GM12878 (cell line): Measurements from ENCODE around the gene HSD17B11. TPM values are rescaled to one million over a fixed set of nuclear protein-coding genes. Genes with fewer than 3 reads are reported as not detected.
"Not testable (repeated sequence)": the region's sequence is repeated elsewhere in the genome, so short reads cannot be mapped to it uniquely, and the experiment has no call there.

Source experiments
- ATAC-seq: fragments of 200-7000 bp; cut with Tn5 transposase; 3 replicates; pipeline ENCODE4 v1.9.1; 2020; ENCODE audit warnings: mild to moderate bottlenecking, moderate library complexity
- BruUV-seq: library from RNA; stranded (reverse); fragments of 400-500 nt; replicated peaks from 2 replicates; lab custom pipeline; 2021; lab: Mats Ljungman, UMichigan
- CTCF ChIA-PET: fragments of 300-600 bp; sonication (Branson Sonifier 250); formaldehyde crosslinking; extraction: SDS; loops from one replicate; lab custom pipeline; 2021; ENCODE audit warnings: inconsistent platforms; lab: Yijun Ruan, JAX
- POLR2A ChIA-PET: fragments of 350-600 bp; formaldehyde crosslinking; extraction: SDS; loops from one replicate; lab custom pipeline; 2021; ENCODE audit warnings: inconsistent platforms; lab: Charles Lee
- RAD21 ChIA-PET: fragments of 300-600 bp; sonication (Branson Sonifier 250); formaldehyde crosslinking; loops from one replicate; lab custom pipeline; 2023; ENCODE audit warnings: antibody characterized with exemption; ENCODE audit not compliant: unreplicated experiment; lab: Charles Lee
- SMC1A ChIA-PET: fragments of 300-600 bp; sonication (Branson Sonifier 250); formaldehyde crosslinking; loops from one replicate; lab custom pipeline; 2023; ENCODE audit not compliant: unreplicated experiment, uncharacterized antibody; lab: Charles Lee
- DNase-seq: peaks from one replicate; pipeline ENCODE4 v3.0.0-alpha.2; 2011; ENCODE audit warnings: low read depth, low spot score
- FAIRE-seq: peaks from 3 replicates; lab custom pipeline; 2011; peaks lifted over from hg19 to GRCh38; lab: Jason Lieb, UNC
- H2AFZ ChIP-seq: 2 replicates; pipeline ENCODE4 v1.6.0; 2011; ENCODE audit warnings: low read depth, low read length, control low read depth; ENCODE audit not compliant: control insufficient read depth
- H3K27ac ChIP-seq: 2 replicates; pipeline ENCODE4 v1.5.1; 2011; ENCODE audit warnings: control low read depth; ENCODE audit not compliant: control insufficient read depth, insufficient read depth
- H3K27me3 ChIP-seq, 2 experiments: replicated peaks in 1 of 2; 2 replicates each; pipeline versions ENCODE4 v1.6.0 to v1.6.1; 2011; ENCODE audit warnings: low read length in 1 of 2; ENCODE audit not compliant: control insufficient read depth in 2 of 2, insufficient read depth in 2 of 2
- H3K36me3 ChIP-seq, 2 experiments: 2 replicates each; pipeline ENCODE4 v1.5.1; 2011; ENCODE audit warnings: low read length in 1 of 2; ENCODE audit not compliant: control insufficient read depth in 2 of 2, insufficient read depth in 2 of 2
- H3K4me1 ChIP-seq: 2 replicates; pipeline ENCODE4 v1.6.1; 2011; ENCODE audit warnings: mild to moderate bottlenecking, low read length, moderate library complexity, mixed read lengths; ENCODE audit not compliant: control insufficient read depth, insufficient read depth
- H3K4me2 ChIP-seq: 2 replicates; pipeline ENCODE4 v1.6.0; 2011; ENCODE audit warnings: control low read depth; ENCODE audit not compliant: control insufficient read depth, insufficient read depth
- H3K4me3 ChIP-seq: fragments of 200-600 bp; sonication (generic); 2 replicates; pipeline ENCODE4 v1.5.1; 2016
- H3K79me2 ChIP-seq: 2 replicates; pipeline ENCODE4 v1.6.0; 2011; ENCODE audit warnings: low read length; ENCODE audit not compliant: control insufficient read depth, insufficient read depth
- H3K9ac ChIP-seq: 2 replicates; pipeline ENCODE4 v1.8.0; 2011; ENCODE audit warnings: low read length, control low read depth, mixed read lengths; ENCODE audit not compliant: control insufficient read depth, insufficient read depth
- H3K9me3 ChIP-seq: replicated peaks from 3 replicates; pipeline ENCODE4 v1.5.1; 2011; ENCODE audit warnings: mild to moderate bottlenecking, low read length; ENCODE audit not compliant: control insufficient read depth, insufficient read depth
- H4K20me1 ChIP-seq: 2 replicates; pipeline ENCODE4 v1.6.0; 2011; ENCODE audit not compliant: control insufficient read depth, insufficient read depth
- FOXM1 ChIP-seq: IDR thresholded peaks from 2 replicates; pipeline ENCODE4 v1.6.1; 2012; ENCODE audit warnings: low read depth, mild to moderate bottlenecking, inconsistent platforms, low read length, moderate library complexity
- RCOR1 ChIP-seq: conservative IDR thresholded peaks from 2 replicates; pipeline ENCODE4 v1.6.1; 2012; ENCODE audit warnings: low read depth, low read length, improper control_type of control experiment
- SPI1 ChIP-seq: IDR thresholded peaks from 2 replicates; pipeline ENCODE4 v1.6.1; 2011; ENCODE audit warnings: low read depth, mild to moderate bottlenecking, low read length, moderate library complexity, borderline replicate concordance; ENCODE audit not compliant: insufficient read depth
- WGBS: methylation state at CpG from one replicate; pipeline ENCODE4 v1.1.6; 2016; ENCODE audit warnings: low lambda C conversion rate; ENCODE audit not compliant: insufficient replicate concordance, insufficient coverage; ENCODE audit errors: missing lambda C conversion rate; 5-methylcytosine and 5-hydroxymethylcytosine counted together
- in situ Hi-C: fragments of 300-500 bp; cut with MboI; formaldehyde crosslinking; loops from 9 replicates; pipeline ENCODE4 v1.14.3; 2018; ENCODE audit warnings: mixed read lengths
- intact Hi-C: fragments of 100-400 bp; cut with micrococcal nuclease; formaldehyde crosslinking; loops from one replicate; pipeline ENCODE4 v1.14.2; 2022; ENCODE audit not compliant: unreplicated experiment
- polyA plus RNA-seq, 11 experiments: library from polyadenylated mRNA; depleted of rRNA in 4 of 11; unstranded in 6 of 11; stranded (reverse) in 5 of 11; fragments of >200 nt; fragmentation: Nextera tagmentation in 4 of 11; fragmentation: Illumina TruSeq in 1 of 11; extraction: Ambion mirVana in 4 of 11; extraction: Trizol in 1 of 11; gene quantifications; 1 replicate in 1 of 11; 2 replicates in 10 of 11; pipeline versions ENCODE4 v1.2.1 to v1.2.3, GENCODE V29; 2011 to 2016; ENCODE audit warnings: inconsistent platforms in 2 of 11, missing spikeins in 2 of 11, low read depth in 1 of 11
- total RNA-seq, 4 experiments: library from RNA; depleted of rRNA in 3 of 4; stranded (reverse); fragments of >200 nt in 3 of 4; fragmentation: Illumina TruSeq in 1 of 4; extraction: Trizol in 1 of 4; gene quantifications; 2 replicates each; pipeline versions ENCODE4 v1.2.1 to v1.2.3, GENCODE V29; 2013 to 2021
- TF ChIP-seq, protein P1 (sequence below): fragments of 450-650 bp; IDR thresholded peaks from 2 replicates; pipeline ENCODE4 v1.6.1; 2016; ENCODE audit warnings: mild to moderate bottlenecking, moderate library complexity, borderline replicate concordance
- TF ChIP-seq, protein P2 (sequence below): fragments of 450-650 bp; formaldehyde crosslinking; IDR thresholded peaks from 2 replicates; pipeline ENCODE4 v1.4.0; 2020; ENCODE audit warnings: mild to moderate bottlenecking, moderate library complexity

The HSD17B11 gene
- total and polyA plus RNA-seq, 10 of the 15 experiments (the other 5 are each of a cell fraction or from before 2014, with no cell fraction given) = 10.3 to 29.5 (median 17.7) TPM

DNA sequence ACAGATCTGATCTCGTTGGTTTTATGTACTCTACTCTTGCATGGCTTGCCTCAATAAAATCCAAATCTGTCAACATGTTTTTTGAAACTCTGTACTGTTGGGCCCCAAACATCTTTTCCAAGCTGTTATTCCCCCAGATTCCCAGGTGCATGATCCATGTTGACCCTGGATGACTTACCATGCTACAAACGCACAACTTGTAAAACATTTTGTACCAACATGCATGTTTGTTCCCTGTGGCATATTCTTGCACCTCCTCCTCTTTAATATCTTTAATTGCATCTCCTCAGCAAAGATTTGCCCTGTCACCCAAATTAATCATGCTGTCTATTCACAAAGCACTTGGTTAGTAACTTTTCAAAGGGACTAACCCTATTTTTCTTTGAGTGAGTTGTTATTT lies 92.6 kb downstream of the HSD17B11 start (continued):
- TF ChIP-seq, protein P1, sequence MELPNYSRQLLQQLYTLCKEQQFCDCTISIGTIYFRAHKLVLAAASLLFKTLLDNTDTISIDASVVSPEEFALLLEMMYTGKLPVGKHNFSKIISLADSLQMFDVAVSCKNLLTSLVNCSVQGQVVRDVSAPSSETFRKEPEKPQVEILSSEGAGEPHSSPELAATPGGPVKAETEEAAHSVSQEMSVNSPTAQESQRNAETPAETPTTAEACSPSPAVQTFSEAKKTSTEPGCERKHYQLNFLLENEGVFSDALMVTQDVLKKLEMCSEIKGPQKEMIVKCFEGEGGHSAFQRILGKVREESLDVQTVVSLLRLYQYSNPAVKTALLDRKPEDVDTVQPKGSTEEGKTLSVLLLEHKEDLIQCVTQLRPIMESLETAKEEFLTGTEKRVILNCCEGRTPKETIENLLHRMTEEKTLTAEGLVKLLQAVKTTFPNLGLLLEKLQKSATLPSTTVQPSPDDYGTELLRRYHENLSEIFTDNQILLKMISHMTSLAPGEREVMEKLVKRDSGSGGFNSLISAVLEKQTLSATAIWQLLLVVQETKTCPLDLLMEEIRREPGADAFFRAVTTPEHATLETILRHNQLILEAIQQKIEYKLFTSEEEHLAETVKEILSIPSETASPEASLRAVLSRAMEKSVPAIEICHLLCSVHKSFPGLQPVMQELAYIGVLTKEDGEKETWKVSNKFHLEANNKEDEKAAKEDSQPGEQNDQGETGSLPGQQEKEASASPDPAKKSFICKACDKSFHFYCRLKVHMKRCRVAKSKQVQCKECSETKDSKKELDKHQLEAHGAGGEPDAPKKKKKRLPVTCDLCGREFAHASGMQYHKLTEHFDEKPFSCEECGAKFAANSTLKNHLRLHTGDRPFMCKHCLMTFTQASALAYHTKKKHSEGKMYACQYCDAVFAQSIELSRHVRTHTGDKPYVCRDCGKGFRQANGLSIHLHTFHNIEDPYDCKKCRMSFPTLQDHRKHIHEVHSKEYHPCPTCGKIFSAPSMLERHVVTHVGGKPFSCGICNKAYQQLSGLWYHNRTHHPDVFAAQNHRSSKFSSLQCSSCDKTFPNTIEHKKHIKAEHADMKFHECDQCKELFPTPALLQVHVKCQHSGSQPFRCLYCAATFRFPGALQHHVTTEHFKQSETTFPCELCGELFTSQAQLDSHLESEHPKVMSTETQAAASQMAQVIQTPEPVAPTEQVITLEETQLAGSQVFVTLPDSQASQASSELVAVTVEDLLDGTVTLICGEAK = no peak
- no peak for TF ChIP-seq FOXM1
- TF ChIP-seq RCOR1 = no peak
- no peak for TF ChIP-seq SPI1
- TF ChIP-seq, protein P2, sequence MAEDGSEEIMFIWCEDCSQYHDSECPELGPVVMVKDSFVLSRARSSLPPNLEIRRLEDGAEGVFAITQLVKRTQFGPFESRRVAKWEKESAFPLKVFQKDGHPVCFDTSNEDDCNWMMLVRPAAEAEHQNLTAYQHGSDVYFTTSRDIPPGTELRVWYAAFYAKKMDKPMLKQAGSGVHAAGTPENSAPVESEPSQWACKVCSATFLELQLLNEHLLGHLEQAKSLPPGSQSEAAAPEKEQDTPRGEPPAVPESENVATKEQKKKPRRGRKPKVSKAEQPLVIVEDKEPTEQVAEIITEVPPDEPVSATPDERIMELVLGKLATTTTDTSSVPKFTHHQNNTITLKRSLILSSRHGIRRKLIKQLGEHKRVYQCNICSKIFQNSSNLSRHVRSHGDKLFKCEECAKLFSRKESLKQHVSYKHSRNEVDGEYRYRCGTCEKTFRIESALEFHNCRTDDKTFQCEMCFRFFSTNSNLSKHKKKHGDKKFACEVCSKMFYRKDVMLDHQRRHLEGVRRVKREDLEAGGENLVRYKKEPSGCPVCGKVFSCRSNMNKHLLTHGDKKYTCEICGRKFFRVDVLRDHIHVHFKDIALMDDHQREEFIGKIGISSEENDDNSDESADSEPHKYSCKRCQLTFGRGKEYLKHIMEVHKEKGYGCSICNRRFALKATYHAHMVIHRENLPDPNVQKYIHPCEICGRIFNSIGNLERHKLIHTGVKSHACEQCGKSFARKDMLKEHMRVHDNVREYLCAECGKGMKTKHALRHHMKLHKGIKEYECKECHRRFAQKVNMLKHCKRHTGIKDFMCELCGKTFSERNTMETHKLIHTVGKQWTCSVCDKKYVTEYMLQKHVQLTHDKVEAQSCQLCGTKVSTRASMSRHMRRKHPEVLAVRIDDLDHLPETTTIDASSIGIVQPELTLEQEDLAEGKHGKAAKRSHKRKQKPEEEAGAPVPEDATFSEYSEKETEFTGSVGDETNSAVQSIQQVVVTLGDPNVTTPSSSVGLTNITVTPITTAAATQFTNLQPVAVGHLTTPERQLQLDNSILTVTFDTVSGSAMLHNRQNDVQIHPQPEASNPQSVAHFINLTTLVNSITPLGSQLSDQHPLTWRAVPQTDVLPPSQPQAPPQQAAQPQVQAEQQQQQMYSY (CRISPR knock-in tag) = no peak

DNA sequence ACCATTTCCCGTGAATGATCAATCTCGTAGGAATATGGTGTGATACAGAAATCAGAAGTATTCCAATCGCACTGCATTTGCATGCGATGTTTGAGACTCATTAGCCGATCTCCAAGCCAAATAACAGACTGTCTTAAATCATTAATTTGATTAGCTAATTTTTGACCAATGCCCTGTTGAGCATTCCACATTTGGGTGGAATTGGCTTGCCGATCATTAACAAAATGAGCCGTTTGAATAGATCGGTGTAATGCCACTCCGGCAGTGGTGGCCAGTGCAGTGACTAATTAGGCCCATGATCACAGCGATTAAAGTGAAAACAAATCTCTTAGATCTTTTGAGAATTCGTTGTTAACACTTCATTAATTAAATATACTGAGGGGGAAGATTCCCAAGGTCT lies 96.1 kb downstream of the HSD17B11 start:
- H3K4me2 ChIP-seq, POLR2A ChIA-PET, H3K9ac ChIP-seq, CTCF ChIA-PET, H3K4me1 ChIP-seq, in situ Hi-C loops, intact Hi-C loops, FAIRE-seq, BruUV-seq, H4K20me1 ChIP-seq, H3K9me3 ChIP-seq, H3K27ac ChIP-seq, DNase-seq, H2AFZ ChIP-seq, RAD21 ChIA-PET, H3K4me3 ChIP-seq, H3K36me3 ChIP-seq, ATAC-seq, H3K79me2 ChIP-seq, H3K27me3 ChIP-seq: not testable (repeated sequence)
- WGBS = 45% methylated on average over 11 of the region's 11 CpGs
- SMC1A ChIA-PET = interaction anchor here (0.7 kb wide), 1 partner anchor 8 kb away, joined by 3 read pairs; no protein-coding TSS in a partner anchor

DNA sequence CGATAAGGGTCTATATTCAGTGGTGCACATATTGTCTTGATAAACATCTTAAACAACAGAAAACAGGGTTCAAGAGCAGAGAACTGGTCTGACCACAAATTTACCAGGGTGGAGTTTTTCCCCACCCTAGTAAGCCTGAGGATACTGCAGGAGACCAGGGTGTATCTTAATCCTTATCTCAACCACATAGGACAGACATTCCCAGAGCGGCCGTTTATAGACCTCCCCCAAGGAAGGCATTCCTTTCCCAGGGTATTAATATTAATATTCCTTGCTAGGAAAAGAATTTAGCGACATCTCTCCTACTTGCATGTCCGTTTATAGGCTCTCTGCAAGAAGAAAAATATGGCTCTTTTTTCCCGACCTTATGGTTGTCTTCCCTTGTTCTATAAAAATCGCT lies 97.1 kb downstream of the HSD17B11 start:
- H3K4me3 ChIP-seq, in situ Hi-C loops, intact Hi-C loops, BruUV-seq, H3K27ac ChIP-seq, CTCF ChIA-PET, POLR2A ChIA-PET, H3K79me2 ChIP-seq, H3K27me3 ChIP-seq, H3K36me3 ChIP-seq, H3K4me1 ChIP-seq, DNase-seq, ATAC-seq, H3K9ac ChIP-seq, SMC1A ChIA-PET, H2AFZ ChIP-seq, H3K9me3 ChIP-seq, H3K4me2 ChIP-seq, H4K20me1 ChIP-seq, FAIRE-seq, RAD21 ChIA-PET: not testable (repeated sequence)
- 45% methylated on average over 7 of the region's 7 CpGs for WGBS
